K562 treated with DMSO at 1 percent for 48 hours (cell line): Measurements from ENCODE around the gene MON1A. TPM values are rescaled to one million over a fixed set of nuclear protein-coding genes. Genes with fewer than 3 reads are reported as not detected.

ENCODE experiments used
- total RNA-seq: library from RNA; unstranded; fragments of 300-600 nt; gene quantifications from 2 replicates; pipeline ENCODE4 v1.2.3, GENCODE V29; 2022; ENCODE audit warnings: low replicate concordance; ENCODE audit errors: extremely low read depth

Gene MON1A, protein sequence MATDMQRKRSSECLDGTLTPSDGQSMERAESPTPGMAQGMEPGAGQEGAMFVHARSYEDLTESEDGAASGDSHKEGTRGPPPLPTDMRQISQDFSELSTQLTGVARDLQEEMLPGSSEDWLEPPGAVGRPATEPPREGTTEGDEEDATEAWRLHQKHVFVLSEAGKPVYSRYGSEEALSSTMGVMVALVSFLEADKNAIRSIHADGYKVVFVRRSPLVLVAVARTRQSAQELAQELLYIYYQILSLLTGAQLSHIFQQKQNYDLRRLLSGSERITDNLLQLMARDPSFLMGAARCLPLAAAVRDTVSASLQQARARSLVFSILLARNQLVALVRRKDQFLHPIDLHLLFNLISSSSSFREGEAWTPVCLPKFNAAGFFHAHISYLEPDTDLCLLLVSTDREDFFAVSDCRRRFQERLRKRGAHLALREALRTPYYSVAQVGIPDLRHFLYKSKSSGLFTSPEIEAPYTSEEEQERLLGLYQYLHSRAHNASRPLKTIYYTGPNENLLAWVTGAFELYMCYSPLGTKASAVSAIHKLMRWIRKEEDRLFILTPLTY
- total RNA-seq: not detected in 2 replicates

DNA sequence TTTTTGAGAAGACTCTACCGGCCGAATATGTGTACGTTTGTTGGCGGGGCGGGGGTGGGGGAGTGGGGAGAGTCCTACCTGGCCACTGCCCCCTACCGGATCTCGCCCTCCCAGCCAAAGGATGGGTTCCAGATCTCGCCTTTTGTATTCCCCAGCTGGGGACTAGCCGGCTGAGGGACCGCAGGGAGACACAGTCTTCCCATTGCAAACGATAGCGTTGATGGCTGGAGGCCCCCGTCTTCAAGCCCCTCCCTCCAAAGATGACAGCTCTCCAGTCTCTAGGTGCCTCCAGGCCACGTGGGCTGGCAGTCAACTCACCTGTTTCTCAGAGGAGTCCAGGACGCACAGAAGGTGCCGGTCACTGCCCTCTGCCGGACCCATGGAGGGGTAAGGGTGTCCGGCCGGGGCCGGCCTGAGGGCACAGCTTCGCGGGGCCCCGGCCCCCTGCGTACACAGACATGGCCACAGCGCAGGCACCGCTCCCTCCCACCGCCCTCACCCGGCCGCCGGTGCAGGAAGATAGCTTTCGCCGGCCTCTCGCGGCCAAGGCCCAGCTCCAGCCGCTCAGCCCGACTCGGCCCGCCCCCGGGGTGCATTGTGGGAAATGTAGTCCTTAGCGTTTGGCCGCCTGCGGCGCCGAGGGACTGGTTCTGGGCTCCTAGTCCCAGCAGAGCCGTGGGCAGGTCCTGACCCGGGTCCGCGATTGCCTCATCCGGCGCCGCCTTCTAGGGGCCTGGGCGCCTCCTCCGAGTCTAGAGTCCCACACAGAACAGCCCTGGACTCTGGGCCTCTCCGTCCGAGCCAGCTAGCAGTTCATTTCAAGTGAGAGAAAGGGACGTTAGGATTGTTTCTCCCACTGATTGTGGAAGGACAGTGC is at the start of gene MON1A:
MON1A (minus strand) TSS at position 521 of the 877 bp plus-strand sequence. CDS start 16,465 bp downstream, outside the sequence.

DNA sequence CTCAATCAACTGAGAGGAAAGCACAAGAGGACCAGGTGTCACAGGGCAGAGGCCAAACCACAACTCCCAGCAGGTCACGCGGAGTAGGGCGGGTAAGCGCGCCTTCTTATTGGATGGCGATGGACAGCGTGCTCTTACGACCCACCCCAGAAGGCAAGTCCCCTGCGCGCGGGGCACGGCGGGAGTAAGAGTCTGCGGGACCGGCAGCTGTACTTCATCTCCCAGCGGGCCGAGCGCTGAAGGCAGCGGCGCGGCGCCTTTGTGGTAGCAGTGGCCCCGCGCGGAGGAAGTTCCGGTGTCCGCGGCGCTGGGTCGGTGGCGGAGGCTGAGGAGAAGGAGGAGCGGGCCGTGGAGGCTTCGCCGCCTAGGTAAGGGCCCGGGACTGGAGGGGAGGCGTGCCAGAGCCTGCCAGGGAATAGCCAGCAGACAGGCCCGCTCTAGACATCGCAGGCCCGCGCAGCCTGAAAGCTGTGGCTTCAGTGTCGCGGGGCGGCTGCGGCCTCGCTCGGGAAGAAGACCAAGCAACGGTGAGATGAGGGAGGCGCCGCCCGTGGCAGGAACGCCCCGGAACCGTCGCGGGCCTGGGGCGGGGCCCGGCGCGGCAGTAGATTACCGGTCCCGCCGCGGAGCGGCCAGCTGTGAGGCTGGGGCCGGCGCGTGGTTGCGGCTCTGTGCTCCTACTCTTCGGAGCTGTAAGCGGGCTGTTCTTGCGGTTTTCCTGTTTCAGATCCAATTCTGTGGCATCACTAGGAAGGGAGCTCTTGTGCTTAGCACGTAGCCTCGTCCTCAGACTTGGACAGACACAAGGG is 10.5 kb upstream of the MON1A start, which contains the start of gene RBM6:
RBM6 (plus strand) TSS at position 293 of the 809 bp plus-strand sequence. CDS start 22,492 bp downstream, outside the sequence.

DNA sequence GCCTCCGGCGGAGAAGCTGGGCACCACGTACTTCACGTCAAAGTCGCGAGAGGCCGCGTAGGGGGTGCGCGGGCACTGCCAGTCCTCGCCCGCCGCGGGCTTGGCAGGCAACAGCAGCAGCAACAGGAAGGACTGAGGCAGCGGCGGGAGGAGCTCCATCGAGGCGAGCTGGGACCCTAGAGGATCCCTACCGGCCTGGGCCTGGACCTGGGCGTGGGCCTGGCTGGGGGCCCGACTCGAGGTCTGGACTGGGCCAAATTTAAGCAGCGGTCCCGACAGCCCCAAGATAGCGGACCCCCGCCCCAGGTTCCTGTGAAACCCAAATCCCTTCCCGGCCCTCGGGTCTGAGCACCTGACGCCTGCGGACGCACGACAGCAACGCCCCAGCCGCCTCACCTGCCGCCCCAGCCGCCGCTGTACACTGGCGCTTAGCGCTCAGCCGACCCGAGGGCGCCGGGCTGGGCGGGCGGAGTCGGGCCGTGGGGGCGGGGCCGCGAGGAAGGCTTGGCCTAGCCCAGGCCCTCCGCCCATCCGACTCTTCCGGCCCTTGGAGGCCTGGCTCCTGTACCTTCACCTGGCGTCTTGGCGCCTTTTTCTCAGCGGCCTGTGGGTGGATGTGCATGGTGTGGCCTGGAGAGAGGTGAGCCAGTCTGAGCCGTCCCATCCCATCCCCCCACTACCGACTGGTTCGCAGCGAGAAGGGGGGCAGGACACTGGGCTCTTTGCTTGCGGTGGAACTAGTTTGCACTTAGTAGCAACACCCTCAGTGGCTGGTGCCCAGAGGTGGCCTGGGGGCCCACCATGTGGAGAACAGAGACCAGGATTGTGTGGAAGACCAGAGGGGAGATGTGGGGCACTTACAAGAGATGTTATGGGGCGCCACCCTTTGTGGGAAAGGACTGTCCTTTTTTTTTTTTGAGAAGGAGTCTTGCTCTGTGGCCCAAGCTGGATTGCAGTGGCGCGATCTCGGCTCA is 25.9 kb downstream of the MON1A start, which contains the start of gene MST1R:
MST1R (minus strand) TSS at position 423 of the 974 bp plus-strand sequence; CDS start at position 159, 264 bp downstream.

DNA sequence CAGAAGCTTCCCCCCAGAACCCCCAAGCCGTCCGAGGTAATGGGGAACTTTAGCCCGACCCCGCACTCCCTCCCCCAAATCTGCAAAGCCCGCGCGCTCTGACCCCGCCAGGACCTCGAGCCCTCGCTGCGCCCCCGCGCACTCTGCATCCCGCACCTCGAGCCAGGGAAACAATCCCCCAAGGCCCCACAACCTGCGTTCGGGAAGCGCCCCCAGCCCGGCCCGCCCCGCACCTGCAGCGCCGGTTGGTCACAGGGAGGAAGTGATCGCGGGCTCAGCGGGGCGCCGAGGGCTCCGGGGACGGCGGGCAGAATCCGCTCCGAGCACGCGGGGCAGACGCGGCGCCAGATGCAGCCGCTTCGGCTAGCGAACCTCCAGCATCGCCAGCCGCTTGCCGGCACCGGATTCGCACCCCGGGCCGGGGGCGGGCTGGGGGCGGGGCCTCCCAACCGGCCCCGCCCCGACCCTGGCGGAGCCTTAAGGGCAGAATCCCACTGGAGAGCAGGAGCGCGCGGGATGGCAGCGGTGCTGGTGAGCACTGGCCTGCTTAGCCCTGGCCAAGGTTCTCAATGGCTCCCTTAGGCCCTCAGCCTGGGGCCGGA is 60.0 kb downstream of the MON1A start, which contains the start of gene CAMKV:
CAMKV (minus strand) TSS at position 382 of the 602 bp plus-strand sequence. CDS start 7,518 bp downstream, outside the sequence.

Other genes with a start within 250 kb of the MON1A start
- gene MST1, start 240.3 kb downstream of the MON1A start, total RNA-seq: not detected in 2 replicates
- gene RNF123, start 240.3 kb downstream of the MON1A start, total RNA-seq: not detected in 2 replicates
- not detected in 2 replicates for gene AMIGO3, start 210.1 kb downstream of the MON1A start, total RNA-seq
- gene GMPPB, start 205.9 kb downstream of the MON1A start, total RNA-seq: not detected in 2 replicates
- gene IP6K1, start 143.3 kb downstream of the MON1A start, total RNA-seq: not detected in 2 replicates
- gene CDHR4, start 129.9 kb downstream of the MON1A start, total RNA-seq: not detected in 2 replicates
- not detected in 2 replicates for gene INKA1, start 126.5 kb downstream of the MON1A start, total RNA-seq
- gene UBA7, start 115.9 kb downstream of the MON1A start, total RNA-seq: not detected in 2 replicates
- not detected in 2 replicates for gene TRAIP, start 73.2 kb downstream of the MON1A start, total RNA-seq
- gene CAMKV, start 59.9 kb downstream of the MON1A start, total RNA-seq: not detected in 2 replicates
- not detected in 2 replicates for gene MST1R, start 25.9 kb downstream of the MON1A start, total RNA-seq
- gene RBM6, start 10.3 kb upstream of the MON1A start, total RNA-seq: not detected in 2 replicates
- gene RBM5, start 159.1 kb upstream of the MON1A start, total RNA-seq: not detected in 2 replicates
- gene SEMA3F, start 225.5 kb upstream of the MON1A start, total RNA-seq: not detected in 2 replicates